NCI-H446 (cell line): ENCODE data around the gene SMIM43.
"Not testable (repeated sequence)": the region's sequence is repeated elsewhere in the genome, so short reads cannot be mapped to it uniquely, and the experiment has no call there.

Source experiments
- DNase-seq, 2 experiments: peaks; one replicate each; lab custom pipeline; 2025; lab: John Stamatoyannopoulos, UW

The SMIM43 gene

GRCh38 chr4:121736735-121737351 is 28.1 kb downstream of the SMIM43 start:
- peak in 1 of 2 experiments; percentile 67 for DNase-seq

- no peak for DNase-seq
Observed at GRCh38 chr4:121734571-121734970, 30.4 kb downstream of the SMIM43 start.

- DNase-seq, result no peak
Observed at GRCh38 chr4:121733942-121734341, 31.0 kb downstream of the SMIM43 start.

GRCh38 chr4:121729753-121730152 is 35.2 kb downstream of the SMIM43 start:
- not testable (repeated sequence) for DNase-seq

- no peak for DNase-seq
Observed at GRCh38 chr4:121728798-121729226, 36.2 kb downstream of the SMIM43 start.

- DNase-seq, result no peak
Observed at GRCh38 chr4:121728066-121728465, 36.9 kb downstream of the SMIM43 start.

- peak in 1 of 2 experiments; percentile 65 for DNase-seq
Observed at GRCh38 chr4:121726642-121727268, 38.2 kb downstream of the SMIM43 start.

- no peak for DNase-seq
Observed at GRCh38 chr4:121724671-121725070, 40.3 kb downstream of the SMIM43 start.

GRCh38 chr4:121721700-121722099 is 43.3 kb downstream of the SMIM43 start:
- DNase-seq, result no peak

- no peak for DNase-seq
Observed at GRCh38 chr4:121720109-121720508, 44.9 kb downstream of the SMIM43 start.

- no peak for DNase-seq
Observed at GRCh38 chr4:121717680-121718237, 47.2 kb downstream of the SMIM43 start.

GRCh38 chr4:121714548-121714947 is 50.4 kb downstream of the SMIM43 start:
- DNase-seq, result no peak

- no peak for DNase-seq
Observed at GRCh38 chr4:121712783-121713182, 52.2 kb downstream of the SMIM43 start.

- DNase-seq, result no peak
Observed at GRCh38 chr4:121712001-121712651, 52.8 kb downstream of the SMIM43 start.

- DNase-seq, result peak; percentile 48 to 83
Observed at GRCh38 chr4:121711263-121712000, 53.5 kb downstream of the SMIM43 start.

GRCh38 chr4:121709766-121710405 is 55.1 kb downstream of the SMIM43 start:
- no peak for DNase-seq
